ENCODE measurements around the gene PEX16.

Gene PEX16

GRCh38 chr11:45872651-45873356 lies 44.9 kb downstream of the PEX16 start:
- peak; percentile 32 for DNase-seq

- DNase-seq = no peak
These were observed 46.0 kb downstream of the PEX16 start for GRCh38 chr11:45871638-45872037.

GRCh38 chr11:45870706-45871105 lies 47.0 kb downstream of the PEX16 start:
- no peak for DNase-seq

GRCh38 chr11:45869551-45869950 lies 48.1 kb downstream of the PEX16 start:
- DNase-seq = no peak

- DNase-seq = no peak
These were observed 53.6 kb downstream of the PEX16 start for GRCh38 chr11:45864041-45864440.

- no peak for DNase-seq
These were observed 56.7 kb downstream of the PEX16 start for GRCh38 chr11:45860764-45861510.

GRCh38 chr11:45860348-45860747 lies 57.3 kb downstream of the PEX16 start:
- no peak for DNase-seq
